Right kidney (tissue), 1 donor: ENCODE results near the gene OR10A4.
"Not testable (repeated sequence)": the region's sequence is repeated elsewhere in the genome, so short reads cannot be mapped to it uniquely, and the experiment has no call there.

ENCODE experiments used
- DNase-seq: peaks from one replicate; pipeline ENCODE4 v3.0.0-alpha.2; 2016

The OR10A4 gene

DNA sequence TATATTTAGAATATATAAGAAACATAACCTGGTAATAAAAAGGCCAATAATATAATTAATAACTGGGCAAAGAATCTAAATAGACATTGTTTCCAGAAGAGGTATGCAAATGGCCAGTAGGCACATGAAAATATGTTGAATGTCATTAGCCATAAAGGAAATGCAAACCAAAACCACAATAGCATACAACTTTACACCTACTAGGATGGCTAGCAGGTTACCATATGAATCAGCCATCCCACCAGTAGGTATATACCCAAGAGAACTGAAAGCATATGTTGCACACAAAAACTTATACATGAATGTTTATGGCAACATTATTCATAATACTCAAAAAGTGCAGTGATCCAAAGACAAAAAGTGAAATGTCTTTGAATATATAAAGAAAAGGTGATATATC, 18.6 kb downstream of the OR10A4 start:
- DNase-seq, result no peak

DNA sequence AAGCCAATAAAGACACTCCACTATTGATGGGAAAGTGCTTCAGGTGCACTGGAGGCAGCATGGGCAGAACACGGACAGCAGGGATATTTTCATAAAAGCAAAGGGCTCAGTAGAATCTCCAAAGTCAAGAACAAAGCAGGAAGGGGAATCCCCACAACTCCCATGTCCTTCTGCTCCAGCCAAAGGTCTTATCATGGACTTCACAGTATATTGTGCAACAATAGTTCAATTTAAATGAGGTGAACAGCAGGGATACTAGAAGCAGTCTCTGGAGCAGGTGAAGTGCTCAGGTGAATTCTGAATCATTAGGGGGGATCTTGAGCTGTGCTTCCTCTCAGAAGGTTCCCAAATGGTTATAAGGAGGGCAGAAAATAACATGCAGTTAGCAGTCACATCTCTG, 22.5 kb downstream of the OR10A4 start:
- DNase-seq, result no peak

DNA sequence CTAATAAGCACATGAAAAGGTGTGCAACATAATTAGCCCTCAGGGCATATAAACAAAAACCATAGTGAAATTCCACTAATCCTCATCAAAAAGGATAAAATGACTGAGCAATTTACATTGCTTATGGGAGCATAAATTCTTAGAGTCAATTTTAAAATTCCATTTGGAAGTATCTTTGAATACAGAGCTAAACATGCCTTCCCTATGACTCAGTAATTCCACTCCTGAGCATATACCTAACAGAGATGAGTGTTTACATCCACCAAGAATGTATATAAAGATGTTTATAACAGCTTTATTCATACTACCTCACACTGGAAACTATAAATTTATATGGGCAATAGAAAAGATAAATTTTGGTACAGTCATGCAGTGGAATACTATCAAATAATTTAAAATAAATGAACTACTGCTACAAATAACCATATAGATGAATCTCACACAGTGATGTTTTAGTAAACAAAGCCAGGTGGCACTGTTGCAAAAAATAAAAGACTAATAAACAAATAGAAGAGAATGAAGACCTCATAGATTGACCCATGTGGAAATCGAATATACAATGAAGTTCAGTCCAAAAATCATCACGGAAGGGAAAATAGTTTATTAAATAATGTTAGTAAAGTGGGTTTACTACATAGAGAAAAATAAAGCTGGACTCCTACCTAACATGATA, 24.0 kb downstream of the OR10A4 start:
- no peak for DNase-seq

GRCh38 chr11:6904804-6905203, 28.4 kb downstream of the OR10A4 start:
- DNase-seq, result not testable (repeated sequence)

DNA sequence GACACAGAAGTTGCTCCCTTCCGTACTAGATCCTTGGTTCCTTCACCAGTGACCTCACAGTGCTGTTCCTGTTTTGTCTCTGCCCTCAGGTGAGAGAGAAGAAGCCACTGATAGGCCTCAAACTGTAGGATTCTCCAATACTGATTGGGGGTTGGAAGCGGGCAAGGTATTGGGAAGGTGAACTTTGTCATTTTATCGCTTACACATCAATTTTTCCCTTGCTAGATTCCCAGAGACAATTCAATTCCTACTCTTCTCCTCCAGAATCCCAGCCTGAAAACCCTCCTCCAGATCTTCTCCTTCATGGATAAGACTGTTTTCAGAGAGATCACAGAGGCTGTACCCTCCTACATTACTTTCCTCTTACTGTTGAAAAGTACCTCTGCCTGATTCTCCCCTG, 35.0 kb downstream of the OR10A4 start:
- no peak for DNase-seq

GRCh38 chr11:6911948-6912347, 35.5 kb downstream of the OR10A4 start:
- no peak for DNase-seq

DNA sequence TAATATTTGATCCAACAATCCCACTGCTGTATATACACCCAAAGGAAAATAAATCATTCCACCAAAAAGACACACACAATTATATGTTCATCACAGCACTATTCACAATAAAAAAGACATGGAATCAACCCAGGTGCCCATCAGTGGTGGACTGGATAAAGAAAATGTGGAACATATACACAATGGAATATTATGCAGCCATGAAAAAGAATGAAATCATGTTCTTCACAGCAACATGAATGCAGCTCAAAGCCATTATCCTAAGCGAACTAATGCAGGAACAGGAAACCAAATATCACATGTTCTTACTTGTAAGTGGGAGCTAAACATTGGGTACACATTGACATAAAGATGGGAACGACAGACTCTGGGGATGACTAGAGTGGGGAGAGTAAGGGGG, 43.3 kb downstream of the OR10A4 start:
- no peak for DNase-seq

GRCh38 chr11:6920702-6921101, 44.3 kb downstream of the OR10A4 start, which contains the start of gene OR2D3:
Gene OR2D3, plus strand, starts transcription at chr11:6921002. Its CDS starts 0 bp downstream, at chr11:6921002.
- no peak for DNase-seq

GRCh38 chr11:6925007-6925577, 48.7 kb downstream of the OR10A4 start:
- DNase-seq, result no peak

- DNase-seq, result peak; percentile 9
Measured at GRCh38 chr11:6925636-6926207, 49.3 kb downstream of the OR10A4 start.

DNA sequence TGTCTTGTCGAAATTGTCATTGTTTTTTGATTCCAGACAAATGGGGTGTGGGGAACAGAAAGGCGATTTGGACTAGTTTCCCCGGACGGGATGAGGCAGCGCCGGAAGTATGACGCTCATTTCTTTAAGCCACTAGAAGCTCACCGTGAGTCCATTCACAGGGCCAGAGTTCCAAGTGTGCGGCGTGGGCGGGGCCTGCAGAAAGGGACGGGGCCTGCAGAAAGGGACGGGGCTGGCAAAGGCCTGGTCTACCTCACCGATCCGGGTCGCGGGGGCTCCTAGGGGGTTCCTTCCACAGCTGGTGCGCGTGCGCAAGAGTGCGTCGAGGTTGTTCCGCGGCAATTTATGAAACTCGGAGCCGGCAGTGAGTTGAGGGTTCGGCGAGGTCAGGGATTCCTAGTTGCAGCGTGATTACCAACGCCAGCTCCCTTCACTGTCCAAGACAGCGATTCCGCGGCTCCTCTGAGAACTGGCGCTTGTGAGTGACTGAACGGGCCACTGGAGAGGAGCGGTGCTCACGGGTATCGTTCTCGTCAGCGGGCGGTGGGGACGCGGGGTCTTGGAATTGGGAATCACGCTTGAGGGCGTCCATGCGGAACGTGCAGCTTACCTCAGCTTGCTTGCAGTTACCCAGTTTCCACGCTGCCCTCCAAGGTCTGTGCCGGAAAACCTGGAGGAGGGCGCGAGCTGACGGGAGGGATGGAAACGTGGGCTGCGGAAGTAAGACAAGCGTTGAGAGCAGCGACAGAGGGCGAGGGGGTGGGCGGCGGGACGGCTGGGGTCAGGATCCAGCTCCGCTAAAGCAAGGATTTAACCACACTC, 50.0 kb downstream of the OR10A4 start, which contains the start of gene ZNF215:
TSS of gene ZNF215 (plus strand) at position 219 of the 822 bp plus-strand sequence. CDS start 5,847 bp downstream, outside the sequence.
- peak; percentile 71 for DNase-seq

DNA sequence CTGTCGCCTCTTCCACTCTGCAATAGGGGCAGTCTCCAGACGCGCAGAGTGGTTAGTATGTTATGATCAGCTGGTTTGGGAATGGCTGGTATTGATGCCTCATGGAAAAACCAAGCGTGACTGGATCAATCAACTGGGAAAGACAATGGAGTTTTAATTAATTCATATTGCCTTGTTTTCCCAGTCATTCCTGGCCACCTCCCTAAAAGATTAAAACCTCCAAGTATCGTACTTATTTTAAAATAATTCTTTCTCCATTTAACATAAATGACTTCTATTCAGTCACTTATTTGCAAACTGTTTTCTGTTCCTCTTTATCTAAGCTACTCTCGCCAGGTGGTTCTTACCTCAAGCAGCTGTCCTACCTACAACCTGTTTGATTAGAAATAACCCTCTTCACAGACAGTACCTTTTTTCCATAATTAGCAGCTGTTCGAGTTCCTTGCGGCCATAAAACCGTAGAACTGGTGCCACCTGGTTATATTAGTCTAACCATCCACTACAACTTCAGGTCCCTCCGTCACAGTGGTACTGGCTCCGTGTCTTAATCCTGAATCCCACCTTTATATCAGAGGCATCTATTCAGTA, 50.7 kb downstream of the OR10A4 start:
- DNase-seq, result no peak
